LNCaP clone FGC (cell line): ENCODE results near the gene SAP25.
"Not testable (repeated sequence)": the region's sequence is repeated elsewhere in the genome, so short reads cannot be mapped to it uniquely, and the experiment has no call there.

Experiments
- DNase-seq: peaks from one replicate; pipeline ENCODE4 v3.0.0-alpha.2; 2011; ENCODE audit warnings: low read depth
- H3K4me3 ChIP-seq: 2 replicates; pipeline ENCODE4 v1.5.1; 2011; ENCODE audit warnings: mild to moderate bottlenecking, low read depth, low read length, control low read depth
- CTCF ChIP-seq: IDR thresholded peaks from 2 replicates; pipeline ENCODE4 v1.5.1; 2012; ENCODE audit warnings: mild to moderate bottlenecking; ENCODE audit not compliant: control insufficient read depth, insufficient read depth; ENCODE audit errors: extremely low read depth

The SAP25 gene

DNA sequence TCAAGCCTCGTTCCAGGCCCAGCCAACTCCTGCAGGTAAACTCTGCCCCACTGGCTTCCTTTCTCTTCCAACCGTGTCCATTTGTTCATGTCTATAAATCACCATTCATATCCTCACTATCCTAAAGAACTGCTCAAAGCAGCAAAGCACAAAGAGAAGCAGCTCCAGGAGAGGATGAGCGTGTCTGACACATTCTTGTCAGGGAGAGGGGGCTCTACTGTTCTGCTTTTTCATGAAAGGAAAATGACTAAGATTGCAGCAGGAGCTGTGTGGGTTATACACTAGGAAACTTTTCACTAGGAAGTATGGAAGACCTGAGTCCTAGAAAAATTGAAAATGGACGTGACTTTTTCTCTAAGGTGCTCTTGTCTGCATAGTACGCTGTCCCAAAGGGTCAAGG, 18.0 kb downstream of the SAP25 start:
- DNase-seq, result no peak
- no peak for TF ChIP-seq CTCF
- no peak overlapping the region for H3K4me3 ChIP-seq

- no peak overlapping the region for H3K4me3 ChIP-seq
- no peak for TF ChIP-seq CTCF
- DNase-seq, result no peak
Measured at GRCh38 chr7:100553032-100553431, 20.7 kb downstream of the SAP25 start.

- TF ChIP-seq CTCF, result no peak
- no peak for DNase-seq
- H3K4me3 ChIP-seq, result no peak overlapping the region
Measured at GRCh38 chr7:100552532-100552931, 21.2 kb downstream of the SAP25 start.

DNA sequence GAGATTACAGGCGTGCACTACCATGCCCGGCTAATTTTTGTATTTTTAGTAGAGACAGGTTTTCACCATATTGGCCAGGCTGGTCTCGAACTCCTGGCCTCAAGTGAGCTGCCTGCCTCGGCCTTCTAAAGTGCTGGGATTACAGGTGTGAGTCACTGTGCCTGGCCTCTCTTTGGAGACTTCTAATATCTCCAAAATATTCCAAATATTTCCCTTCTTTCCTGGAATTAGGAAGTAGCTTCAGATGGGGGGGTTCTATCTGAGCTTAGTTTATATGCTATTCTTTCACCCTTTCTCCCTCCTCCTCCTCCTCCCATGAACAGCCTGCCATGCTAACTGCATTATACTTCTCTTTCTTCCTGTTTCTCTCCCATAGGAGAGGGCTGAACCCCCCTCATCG, 25.3 kb downstream of the SAP25 start:
- not testable (repeated sequence) for DNase-seq, H3K4me3 ChIP-seq

- no peak for DNase-seq
- TF ChIP-seq CTCF, result no peak
- H3K4me3 ChIP-seq, result no peak overlapping the region
Measured at GRCh38 chr7:100547872-100548271, 25.8 kb downstream of the SAP25 start.

- no peak for TF ChIP-seq CTCF
- H3K4me3 ChIP-seq, result peak overlapping the region; percentile 33
- DNase-seq, result no peak
Measured at GRCh38 chr7:100546926-100547800, 26.5 kb downstream of the SAP25 start.

GRCh38 chr7:100546129-100546925, 27.4 kb downstream of the SAP25 start:
- no peak for TF ChIP-seq CTCF
- DNase-seq, result peak; percentile 83
- H3K4me3 ChIP-seq, result peak overlapping the region; percentile 37
